ENCODE results near the gene HDAC4. TPM values are rescaled to one million over a fixed set of nuclear protein-coding genes. Genes with fewer than 3 reads are reported as not detected.

HDAC4 gene
- total and polyA plus RNA-seq, 2 of the 8 experiments (the other 6 are each of a cell fraction or from before 2014, with no cell fraction given): 15.4 to 31.5 TPM

GRCh38 chr2:239215136-239215925 lies 185.5 kb downstream of the HDAC4 start (continued):
- TF ChIP-seq CHD7 (IDR thresholded peaks at IDR 0.05; ENCODE audit: insufficient replicate concordance, low read length): no peak
- no peak for TF ChIP-seq CBX5 (IDR thresholded peaks at IDR 0.05; ENCODE audit: low read depth, low read length)
- no peak for TF ChIP-seq TEAD4 (IDR thresholded peaks at IDR 0.05; ENCODE audit: low read depth, low read length)
- TF ChIP-seq CHD2 (IDR thresholded peaks at IDR 0.05; ENCODE audit: low read length): no peak
- TF ChIP-seq POLR2A (IDR thresholded peaks at IDR 0.05; ENCODE audit: control extremely low read depth in 1 of 2, low read depth in 2 of 2, low read length in 2 of 2): no peak
- TF ChIP-seq ATF3 (IDR thresholded peaks at IDR 0.05; ENCODE audit: insufficient read depth, low read depth, low read length): no peak
- TF ChIP-seq EP300 (IDR thresholded peaks at IDR 0.05; ENCODE audit: borderline replicate concordance in 1 of 2, low read depth in 2 of 2, low read length in 2 of 2): no peak
- TF ChIP-seq POLR2AphosphoS5 (IDR thresholded peaks at IDR 0.05; ENCODE audit: low read depth, low read length): no peak
- TF ChIP-seq SP4 (IDR thresholded peaks at IDR 0.05; ENCODE audit: low read length): no peak
- TF ChIP-seq NANOG (IDR thresholded peaks at IDR 0.05; ENCODE audit: insufficient read depth, low read depth, low read length, poor library complexity, severe bottlenecking): no peak

Measured in H1 (cell line).